Measurements from ENCODE around the gene ASMTL.
A peak's percentile ranks its signal among the peaks of the same experiment; 100 is the strongest.

Gene ASMTL

DNA sequence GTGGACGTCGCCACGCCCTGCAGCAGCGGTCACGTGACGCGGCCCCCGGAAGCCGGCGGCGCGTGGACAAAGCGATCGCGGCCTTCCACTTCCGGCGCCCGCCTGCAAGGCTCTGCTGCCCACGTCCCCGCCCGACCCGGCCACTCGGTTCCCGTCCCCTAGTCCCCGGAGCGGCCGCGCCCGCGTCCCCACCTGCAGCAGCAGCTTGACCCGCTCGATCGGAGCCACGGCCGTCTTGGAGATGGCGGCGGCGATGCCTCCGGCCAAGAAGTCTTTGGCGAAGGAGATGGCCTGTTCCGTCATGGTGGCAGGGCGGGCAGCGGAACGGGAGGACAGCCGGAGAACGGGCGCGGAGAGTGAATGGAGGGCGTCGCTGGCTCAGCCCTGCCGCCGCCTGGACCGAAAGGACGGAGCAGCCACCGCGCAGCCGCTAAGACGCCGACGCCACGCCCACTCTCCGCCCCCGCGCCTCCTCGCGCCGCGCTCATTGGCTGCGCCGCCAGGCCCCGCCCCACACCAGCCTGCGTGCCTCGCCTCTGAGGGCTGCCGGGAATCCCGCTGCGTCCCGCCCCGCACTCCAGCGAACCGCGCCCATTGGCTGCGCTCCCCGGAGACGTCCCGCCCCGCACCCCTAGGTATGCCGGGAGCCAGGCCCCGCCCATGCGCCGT is 60.9 kb downstream of the ASMTL start, which contains the start of gene SLC25A6:
Gene SLC25A6 (minus strand): TSS at position 407 of the 669 bp plus-strand sequence. CDS start 104 bp downstream, at position 303.
- Histone ChIP-seq H3K27ac (ENCODE audit: low read depth, low read length, severe bottlenecking) (peak within 1 kb of the TSS; percentile 99), H3K9me3 (ENCODE audit: control insufficient read depth, low read length) (no peaks in the 10 kb centered on the region), H3K4me1 (ENCODE audit: control insufficient read depth, insufficient read depth, low read length, poor library complexity, severe bottlenecking) (peaks cover 36% of the 10 kb centered on the region), H3K36me3 (ENCODE audit: control insufficient read depth, insufficient read depth, low read length) (peaks cover 64% of the 10 kb centered on the region), H3K4me3 (ENCODE audit: extremely low read depth, insufficient read depth, low read length, poor library complexity, severe bottlenecking) (peak within 1 kb of the TSS; percentile 99)
- WGBS, 2 experiments (ENCODE audit: insufficient coverage in 2 of 2): 0% methylated on average over 77 to 81 of the region's 90 CpGs

- Histone ChIP-seq H3K4me3 (ENCODE audit: extremely low read depth, insufficient read depth, low read length, poor library complexity, severe bottlenecking) (peak overlapping the region; percentile 99), H3K27ac (ENCODE audit: low read depth, low read length, severe bottlenecking) (peak overlapping the region; percentile 99), H3K9me3 (ENCODE audit: control insufficient read depth, low read length) (no peaks in the 10 kb centered on the region), H3K36me3 (ENCODE audit: control insufficient read depth, insufficient read depth, low read length) (peaks cover 66% of the 10 kb centered on the region), H3K4me1 (ENCODE audit: control insufficient read depth, insufficient read depth, low read length, poor library complexity, severe bottlenecking) (peaks cover 36% of the 10 kb centered on the region)
- WGBS, 2 experiments (ENCODE audit: insufficient coverage in 2 of 2): 0% methylated on average over 18 to 19 of the region's 19 CpGs
Measured at GRCh38 chrX:1391370-1391706, 61.4 kb downstream of the ASMTL start.

DNA sequence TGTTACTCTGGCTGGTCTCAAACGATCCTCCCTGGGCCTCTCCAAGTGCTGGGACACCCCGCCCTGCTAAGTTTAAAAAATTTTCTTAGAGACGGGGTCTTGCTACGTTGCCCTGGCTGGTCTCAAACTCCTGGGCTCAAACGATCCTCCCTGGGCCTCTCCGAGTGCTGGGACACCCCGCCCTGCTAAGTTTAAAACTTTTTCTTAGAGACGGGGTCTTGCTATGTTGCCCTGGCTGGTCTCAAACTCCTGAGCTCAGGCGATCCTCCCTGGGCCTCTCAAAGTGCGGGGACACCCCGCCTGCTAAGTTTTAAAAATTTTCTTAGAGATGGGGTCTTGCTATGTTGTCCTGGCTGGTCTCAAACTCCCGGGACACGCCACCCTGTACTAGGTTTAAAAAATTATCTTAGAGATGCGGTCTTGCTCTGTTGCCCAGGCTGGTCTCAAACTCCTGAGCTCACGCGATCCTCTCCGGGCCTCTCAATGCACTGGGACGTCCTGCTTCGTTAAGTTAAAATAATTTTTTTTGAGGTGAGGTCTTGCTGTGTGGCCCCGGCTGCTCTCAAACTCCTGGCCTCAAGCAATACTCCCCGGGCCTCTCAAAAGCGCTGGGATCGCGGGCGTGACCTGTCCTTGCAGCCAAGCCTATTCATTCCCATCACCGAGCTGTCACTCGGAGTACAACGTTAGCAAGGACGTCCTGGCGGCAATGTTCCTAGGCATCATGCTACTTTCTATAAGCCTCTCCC is 61.9 kb downstream of the ASMTL start:
- 59 to 65% methylated on average over 25 to 28 of the region's 30 CpGs for WGBS, 2 experiments (ENCODE audit: insufficient coverage in 2 of 2)
- Histone ChIP-seq H3K9me3 (ENCODE audit: control insufficient read depth, low read length) (no peaks in the 10 kb centered on the region), H3K4me3 (ENCODE audit: extremely low read depth, insufficient read depth, low read length, poor library complexity, severe bottlenecking) (peak overlapping the region; percentile 99), H3K4me1 (ENCODE audit: control insufficient read depth, insufficient read depth, low read length, poor library complexity, severe bottlenecking) (peaks cover 36% of the 10 kb centered on the region), H3K36me3 (ENCODE audit: control insufficient read depth, insufficient read depth, low read length) (peaks cover 66% of the 10 kb centered on the region), H3K27ac (ENCODE audit: low read depth, low read length, severe bottlenecking) (peak overlapping the region; percentile 99)

DNA sequence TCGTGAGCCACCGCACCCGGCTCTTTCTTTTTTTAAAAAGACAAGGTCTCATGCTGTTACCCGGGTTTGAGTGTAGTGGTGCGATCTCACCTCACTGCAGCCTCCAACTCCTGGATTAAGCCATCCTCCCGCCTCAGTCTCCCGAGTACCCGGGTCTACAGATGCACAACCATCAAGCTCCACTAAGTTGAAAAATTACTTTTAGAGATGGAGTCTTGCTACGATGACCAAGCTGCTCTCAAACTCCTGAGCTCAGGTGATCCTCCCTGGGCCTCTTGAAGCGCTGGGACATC is 62.8 kb downstream of the ASMTL start:
- no peaks in the 10 kb centered on the region for H3K9me3 ChIP-seq (ENCODE audit: control insufficient read depth, low read length)
- peaks cover 66% of the 10 kb centered on the region for H3K36me3 ChIP-seq (ENCODE audit: control insufficient read depth, insufficient read depth, low read length)
- WGBS, 2 experiments (ENCODE audit: insufficient coverage in 2 of 2): 92 to 97% methylated on average over 10 of the region's 10 CpGs
- H3K4me1 ChIP-seq (ENCODE audit: control insufficient read depth, insufficient read depth, low read length, poor library complexity, severe bottlenecking): peaks cover 32% of the 10 kb centered on the region
- H3K27ac ChIP-seq (ENCODE audit: low read depth, low read length, severe bottlenecking): no peak overlapping the region
- H3K4me3 ChIP-seq (ENCODE audit: extremely low read depth, insufficient read depth, low read length, poor library complexity, severe bottlenecking): peak overlapping the region; percentile 3

DNA sequence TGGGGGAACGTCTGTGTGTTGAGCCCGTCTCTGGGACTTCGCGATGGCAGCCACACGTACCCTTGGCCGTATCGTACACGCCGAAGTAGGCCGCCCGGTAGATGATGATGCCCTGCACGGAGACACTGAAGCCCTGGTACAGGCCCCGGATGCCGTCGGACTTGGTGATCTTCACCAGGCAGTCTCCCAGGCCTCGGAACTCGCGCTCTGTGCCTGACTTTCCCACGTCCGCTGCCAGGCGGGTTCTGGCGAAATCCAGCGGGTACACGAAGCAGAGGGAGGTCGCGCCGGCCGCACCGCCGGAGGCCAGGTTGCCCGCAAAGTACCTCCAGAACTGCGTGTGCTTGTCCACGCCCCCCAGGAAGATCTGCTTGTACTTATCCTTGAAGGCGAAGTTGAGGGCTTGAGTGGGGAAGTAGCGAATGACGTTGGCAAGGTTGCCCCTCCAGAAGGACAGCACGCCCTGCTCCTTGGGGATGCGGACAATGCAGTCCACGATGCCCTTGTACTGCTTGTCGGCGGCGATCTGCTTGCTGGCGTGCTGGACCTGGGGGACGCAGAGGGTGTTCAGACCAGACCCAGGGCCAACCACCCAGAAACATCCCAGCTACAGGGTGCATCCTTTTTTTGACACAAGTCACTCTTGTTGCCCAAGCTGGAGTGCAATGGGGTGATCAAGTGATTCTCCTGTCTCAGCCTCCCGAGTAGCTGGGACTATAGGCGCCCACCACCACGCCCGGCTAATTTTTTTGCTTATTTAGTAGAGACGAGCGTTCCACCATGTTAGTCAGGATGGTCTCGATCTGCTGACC is 63.3 kb downstream of the ASMTL start:
- Histone ChIP-seq H3K4me1 (ENCODE audit: control insufficient read depth, insufficient read depth, low read length, poor library complexity, severe bottlenecking) (peaks cover 30% of the 10 kb centered on the region), H3K36me3 (ENCODE audit: control insufficient read depth, insufficient read depth, low read length) (peaks cover 69% of the 10 kb centered on the region)
- 97 to 98% methylated on average over 51 of the region's 51 CpGs for WGBS, 2 experiments (ENCODE audit: insufficient coverage in 2 of 2)

DNA sequence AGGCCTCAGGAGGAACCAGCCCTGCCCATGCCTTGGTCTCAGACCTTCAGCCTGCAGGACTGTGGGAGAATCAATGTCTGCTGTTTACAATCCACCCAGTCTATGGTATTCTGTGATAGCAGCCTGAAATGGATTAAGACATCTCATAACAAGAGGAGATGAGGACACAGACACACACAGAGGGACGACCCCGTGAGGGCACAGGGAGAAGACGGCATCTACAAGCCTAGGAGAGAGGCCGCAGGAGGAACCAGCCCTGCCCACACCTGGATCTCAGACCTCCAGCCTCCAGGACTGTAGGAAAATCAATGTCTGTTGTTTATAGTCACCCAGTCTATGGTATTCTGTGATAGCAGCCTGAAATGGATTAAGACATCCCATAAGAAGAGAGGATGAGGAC is 64.1 kb downstream of the ASMTL start:
- H3K36me3 ChIP-seq (ENCODE audit: control insufficient read depth, insufficient read depth, low read length): peaks cover 76% of the 10 kb centered on the region

More for the DNA sequence above, 63.3 kb downstream of the ASMTL start:
- no peak overlapping the region for H3K4me3 ChIP-seq (ENCODE audit: extremely low read depth, insufficient read depth, low read length, poor library complexity, severe bottlenecking)
- H3K27ac ChIP-seq (ENCODE audit: low read depth, low read length, severe bottlenecking): no peak overlapping the region
- H3K9me3 ChIP-seq (ENCODE audit: control insufficient read depth, low read length): no peaks in the 10 kb centered on the region

DNA sequence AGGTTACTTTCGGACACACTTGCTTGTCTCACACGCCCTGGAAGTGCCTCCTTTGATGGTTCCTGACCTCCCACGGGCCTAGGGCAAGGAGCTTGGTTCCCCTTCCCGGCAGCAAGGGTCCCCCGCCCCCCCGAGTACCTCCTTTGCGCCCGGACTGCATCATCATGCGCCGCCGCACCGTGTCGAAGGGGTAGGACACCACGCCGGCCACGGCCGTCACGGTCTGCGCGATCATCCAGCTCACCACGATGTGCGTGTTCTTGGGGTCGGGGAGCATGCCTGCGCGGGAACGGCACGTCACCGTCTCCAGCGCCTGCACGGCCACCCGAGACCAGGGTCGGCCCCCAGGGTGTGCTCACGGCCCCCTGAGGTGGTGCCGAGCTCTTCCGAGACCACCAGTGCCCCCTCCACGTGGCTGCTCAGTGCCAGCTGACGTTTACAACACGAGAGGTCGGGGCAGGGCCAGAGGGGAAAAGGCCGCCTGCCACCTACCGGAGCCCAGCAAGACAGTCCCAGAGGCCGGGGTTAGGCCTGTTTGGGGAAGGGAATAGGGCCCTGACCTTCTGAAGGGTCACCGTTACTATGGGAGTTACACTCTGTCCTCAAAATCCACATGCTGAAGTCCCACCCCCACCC is 65.5 kb downstream of the ASMTL start:
- 93 to 95% methylated on average over 37 to 38 of the region's 43 CpGs for WGBS, 2 experiments (ENCODE audit: insufficient coverage in 2 of 2)
- no peak overlapping the region for H3K27ac ChIP-seq (ENCODE audit: low read depth, low read length, severe bottlenecking)
- H3K9me3 ChIP-seq (ENCODE audit: control insufficient read depth, low read length): no peaks in the 10 kb centered on the region
- peaks cover 83% of the 10 kb centered on the region for H3K36me3 ChIP-seq (ENCODE audit: control insufficient read depth, insufficient read depth, low read length)
- no peak overlapping the region for H3K4me3 ChIP-seq (ENCODE audit: extremely low read depth, insufficient read depth, low read length, poor library complexity, severe bottlenecking)
- peaks cover 20% of the 10 kb centered on the region for H3K4me1 ChIP-seq (ENCODE audit: control insufficient read depth, insufficient read depth, low read length, poor library complexity, severe bottlenecking)

More for the DNA sequence above, 64.1 kb downstream of the ASMTL start:
- Histone ChIP-seq H3K9me3 (ENCODE audit: control insufficient read depth, low read length) (no peaks in the 10 kb centered on the region), H3K4me3 (ENCODE audit: extremely low read depth, insufficient read depth, low read length, poor library complexity, severe bottlenecking) (no peak overlapping the region), H3K27ac (ENCODE audit: low read depth, low read length, severe bottlenecking) (no peak overlapping the region), H3K4me1 (ENCODE audit: control insufficient read depth, insufficient read depth, low read length, poor library complexity, severe bottlenecking) (peaks cover 26% of the 10 kb centered on the region)
- 93% methylated on average over 4 of the region's 4 CpGs; no CpG with 5 or more reads in 1 of the 2 experiments for WGBS, 2 experiments (ENCODE audit: insufficient coverage in 2 of 2)

DNA sequence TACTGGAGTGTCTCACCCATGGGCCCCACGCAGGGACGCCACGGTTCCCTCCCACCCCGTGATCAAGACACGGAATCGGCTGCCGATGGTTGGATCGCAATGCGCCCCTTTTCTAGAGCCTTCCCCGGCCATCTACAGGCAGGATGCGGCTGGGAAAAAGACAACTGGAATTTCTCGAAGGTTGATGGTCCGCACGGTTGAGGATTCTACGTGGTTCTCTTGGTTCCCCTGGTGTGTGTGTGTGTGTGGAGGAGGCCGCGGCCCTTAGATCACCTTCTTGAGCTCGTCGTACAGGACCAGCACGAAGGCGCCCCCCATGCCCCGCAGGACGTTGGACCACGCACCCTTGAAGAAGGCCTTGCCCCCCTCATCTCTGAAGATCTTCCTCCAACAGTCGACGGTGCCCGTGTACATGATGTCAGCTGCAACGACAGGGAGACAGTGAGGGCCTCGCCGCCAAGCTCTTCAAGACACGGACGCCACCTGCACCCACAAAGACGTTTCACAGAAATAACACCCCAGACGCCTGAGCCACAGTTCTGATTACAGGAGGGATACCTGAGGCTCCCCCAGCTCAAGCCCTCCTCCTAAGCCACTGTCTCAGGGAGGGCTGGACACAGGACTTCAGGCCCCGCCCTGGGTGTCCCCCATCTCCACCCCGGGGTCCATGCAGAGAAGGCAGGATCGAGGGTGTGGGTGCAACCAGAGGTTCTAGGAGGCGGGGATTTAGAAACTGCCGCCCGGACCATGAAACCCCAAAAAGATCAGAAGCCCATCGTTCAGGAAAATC is 66.2 kb downstream of the ASMTL start:
- H3K4me3 ChIP-seq (ENCODE audit: extremely low read depth, insufficient read depth, low read length, poor library complexity, severe bottlenecking): no peak overlapping the region
- peaks cover 83% of the 10 kb centered on the region for H3K36me3 ChIP-seq (ENCODE audit: control insufficient read depth, insufficient read depth, low read length)
- H3K27ac ChIP-seq (ENCODE audit: low read depth, low read length, severe bottlenecking): no peak overlapping the region
- no peaks in the 10 kb centered on the region for H3K9me3 ChIP-seq (ENCODE audit: control insufficient read depth, low read length)
- WGBS, 2 experiments (ENCODE audit: insufficient coverage in 2 of 2): 94 to 98% methylated on average over 33 to 40 of the region's 41 CpGs
- H3K4me1 ChIP-seq (ENCODE audit: control insufficient read depth, insufficient read depth, low read length, poor library complexity, severe bottlenecking): peaks cover 20% of the 10 kb centered on the region

- Histone ChIP-seq H3K4me1 (ENCODE audit: control insufficient read depth, insufficient read depth, low read length, poor library complexity, severe bottlenecking) (peaks cover 20% of the 10 kb centered on the region), H3K27ac (ENCODE audit: low read depth, low read length, severe bottlenecking) (no peak overlapping the region), H3K36me3 (ENCODE audit: control insufficient read depth, insufficient read depth, low read length) (peaks cover 75% of the 10 kb centered on the region), H3K4me3 (ENCODE audit: extremely low read depth, insufficient read depth, low read length, poor library complexity, severe bottlenecking) (no peak overlapping the region), H3K9me3 (ENCODE audit: control insufficient read depth, low read length) (no peaks in the 10 kb centered on the region)
- WGBS, 2 experiments (ENCODE audit: insufficient coverage in 2 of 2): 95 to 96% methylated on average over 31 to 35 of the region's 36 CpGs
Measured at GRCh38 chrX:1385253-1386223, 67.2 kb downstream of the ASMTL start.
